Measurements from ENCODE around the gene KRTAP10-6.

GRCh38 chr21:44602463-44602850, 10.2 kb upstream of the KRTAP10-6 start:
- TF ChIP-seq, protein P1, sequence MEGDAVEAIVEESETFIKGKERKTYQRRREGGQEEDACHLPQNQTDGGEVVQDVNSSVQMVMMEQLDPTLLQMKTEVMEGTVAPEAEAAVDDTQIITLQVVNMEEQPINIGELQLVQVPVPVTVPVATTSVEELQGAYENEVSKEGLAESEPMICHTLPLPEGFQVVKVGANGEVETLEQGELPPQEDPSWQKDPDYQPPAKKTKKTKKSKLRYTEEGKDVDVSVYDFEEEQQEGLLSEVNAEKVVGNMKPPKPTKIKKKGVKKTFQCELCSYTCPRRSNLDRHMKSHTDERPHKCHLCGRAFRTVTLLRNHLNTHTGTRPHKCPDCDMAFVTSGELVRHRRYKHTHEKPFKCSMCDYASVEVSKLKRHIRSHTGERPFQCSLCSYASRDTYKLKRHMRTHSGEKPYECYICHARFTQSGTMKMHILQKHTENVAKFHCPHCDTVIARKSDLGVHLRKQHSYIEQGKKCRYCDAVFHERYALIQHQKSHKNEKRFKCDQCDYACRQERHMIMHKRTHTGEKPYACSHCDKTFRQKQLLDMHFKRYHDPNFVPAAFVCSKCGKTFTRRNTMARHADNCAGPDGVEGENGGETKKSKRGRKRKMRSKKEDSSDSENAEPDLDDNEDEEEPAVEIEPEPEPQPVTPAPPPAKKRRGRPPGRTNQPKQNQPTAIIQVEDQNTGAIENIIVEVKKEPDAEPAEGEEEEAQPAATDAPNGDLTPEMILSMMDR (IDR thresholded peaks at IDR 0.05; ENCODE audit: low read depth, low read length), result no peak
- no peak for TF ChIP-seq EZH2phosphoT487 (IDR thresholded peaks at IDR 0.05; ENCODE audit: low read depth)

Measured in OCI-LY3 (cell line).